BJ (cell line): ENCODE data around the gene HES2. TPM values are rescaled to one million over a fixed set of nuclear protein-coding genes. Genes with fewer than 3 reads are reported as not detected.

Experiments
- CTCF ChIA-PET: fragments of 350-600 bp; formaldehyde crosslinking; extraction: SDS; loops from one replicate; lab custom pipeline; 2021; ENCODE audit warnings: antibody characterized with exemption, inconsistent platforms; lab: Yijun Ruan, JAX
- POLR2A ChIA-PET: fragments of 300-600 bp; sonication (Branson Sonifier 250); formaldehyde crosslinking; extraction: SDS; loops from one replicate; lab custom pipeline; 2021; ENCODE audit warnings: antibody characterized with exemption; lab: Charles Lee
- DNase-seq: peaks from one replicate; pipeline ENCODE4 v3.0.0-alpha.2; 2011; ENCODE audit warnings: low read depth
- H3K27me3 ChIP-seq: 2 replicates; pipeline ENCODE4 v1.6.0; 2011; ENCODE audit warnings: low read length; ENCODE audit not compliant: control insufficient read depth, insufficient read depth
- H3K36me3 ChIP-seq: 2 replicates; pipeline ENCODE4 v1.5.1; 2011; ENCODE audit warnings: low read length; ENCODE audit not compliant: control insufficient read depth, insufficient read depth
- H3K4me3 ChIP-seq: 2 replicates; pipeline ENCODE4 v1.5.1; 2011; ENCODE audit warnings: low read depth, mild to moderate bottlenecking, control low read depth, low read length
- polyA plus RNA-seq: library from polyadenylated mRNA; depleted of rRNA; stranded (reverse); fragments of >200 nt; gene quantifications from 2 replicates; pipeline ENCODE4 v1.2.3, GENCODE V29; 2011
- TF ChIP-seq, protein P1 (sequence below): IDR thresholded peaks from 2 replicates; pipeline ENCODE4 v1.5.1; 2011; ENCODE audit warnings: low read depth, mild to moderate bottlenecking, control low read depth, inconsistent platforms, low read length, moderate library complexity; ENCODE audit not compliant: insufficient read depth

HES2 gene
- polyA plus RNA-seq, 1 experiment: not detected

DNA sequence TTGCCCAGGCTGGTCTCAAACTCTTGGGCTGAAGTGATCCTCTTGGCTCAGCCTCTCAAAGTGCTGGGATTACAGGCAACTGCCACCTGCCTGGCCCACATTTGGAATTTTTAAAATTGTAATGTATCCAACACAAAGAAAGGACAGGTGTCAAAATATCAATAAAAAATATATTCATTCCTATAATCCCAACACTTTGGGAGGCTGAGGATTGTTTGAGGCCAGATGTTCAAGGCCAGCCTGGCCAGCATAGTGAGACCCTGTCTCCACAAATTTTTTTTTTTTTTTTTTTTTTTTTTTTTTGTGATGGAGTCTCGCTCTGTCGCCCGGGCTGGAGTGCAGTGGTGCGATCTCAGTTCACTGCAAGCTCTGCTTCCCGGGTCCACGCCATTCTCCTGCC is 10.0 kb downstream of the HES2 start:
- POLR2A ChIA-PET: no interaction called here

GRCh38 chr1:6409053-6409452 is 10.7 kb downstream of the HES2 start:
- ChIA-PET CTCF (interaction anchor here (0.9 to 1.1 kb wide), 2 partner anchors 47 to 61 kb away, joined by 3 to 4 read pairs; no protein-coding TSS in a partner anchor), POLR2A (no interaction called here)
- Histone ChIP-seq H3K4me3 (no peak overlapping the region), H3K27me3 (no peaks in the 10 kb centered on the region; the same call in 1 of the 2 replicates), H3K36me3 (no peaks in the 10 kb centered on the region)
- no peak for DNase-seq
- TF ChIP-seq, protein P1, sequence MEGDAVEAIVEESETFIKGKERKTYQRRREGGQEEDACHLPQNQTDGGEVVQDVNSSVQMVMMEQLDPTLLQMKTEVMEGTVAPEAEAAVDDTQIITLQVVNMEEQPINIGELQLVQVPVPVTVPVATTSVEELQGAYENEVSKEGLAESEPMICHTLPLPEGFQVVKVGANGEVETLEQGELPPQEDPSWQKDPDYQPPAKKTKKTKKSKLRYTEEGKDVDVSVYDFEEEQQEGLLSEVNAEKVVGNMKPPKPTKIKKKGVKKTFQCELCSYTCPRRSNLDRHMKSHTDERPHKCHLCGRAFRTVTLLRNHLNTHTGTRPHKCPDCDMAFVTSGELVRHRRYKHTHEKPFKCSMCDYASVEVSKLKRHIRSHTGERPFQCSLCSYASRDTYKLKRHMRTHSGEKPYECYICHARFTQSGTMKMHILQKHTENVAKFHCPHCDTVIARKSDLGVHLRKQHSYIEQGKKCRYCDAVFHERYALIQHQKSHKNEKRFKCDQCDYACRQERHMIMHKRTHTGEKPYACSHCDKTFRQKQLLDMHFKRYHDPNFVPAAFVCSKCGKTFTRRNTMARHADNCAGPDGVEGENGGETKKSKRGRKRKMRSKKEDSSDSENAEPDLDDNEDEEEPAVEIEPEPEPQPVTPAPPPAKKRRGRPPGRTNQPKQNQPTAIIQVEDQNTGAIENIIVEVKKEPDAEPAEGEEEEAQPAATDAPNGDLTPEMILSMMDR: no peak

More for the DNA sequence above, 10.0 kb downstream of the HES2 start:
- CTCF ChIA-PET: interaction anchor here (0.9 to 1.2 kb wide), 2 partner anchors 13 to 48 kb away, joined by 3 read pairs; no protein-coding TSS in a partner anchor
- Histone ChIP-seq H3K36me3 (no peaks in the 10 kb centered on the region), H3K4me3 (no peak overlapping the region), H3K27me3 (no peaks in the 10 kb centered on the region; the same call in 1 of the 2 replicates)
- TF ChIP-seq, protein P1: no peak
- no peak for DNase-seq

DNA sequence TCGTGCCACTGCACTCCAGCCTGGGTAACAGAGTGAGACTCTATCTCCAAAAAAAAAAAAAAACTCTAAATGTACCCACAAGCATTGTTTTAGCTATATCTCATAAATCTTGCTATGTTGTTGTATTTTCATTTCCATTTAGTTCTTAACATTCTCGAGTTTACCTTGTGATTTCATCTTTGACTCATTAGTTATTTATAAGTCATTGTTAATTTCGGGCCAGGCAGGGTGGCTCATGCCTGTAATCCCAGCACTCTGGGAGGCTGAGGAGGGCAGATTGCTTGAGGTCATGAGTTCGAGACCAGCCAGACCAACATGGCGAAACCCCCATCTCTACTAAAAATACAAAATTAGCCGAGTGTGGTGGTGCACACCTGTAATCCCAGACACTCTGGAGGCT is 11.7 kb downstream of the HES2 start:
- CTCF ChIA-PET: interaction anchor here (0.6 to 6.0 kb wide), 5 partner anchors 30 to 190 kb away, joined by 3 to 83 read pairs (median 5); no protein-coding TSS in a partner anchor
- POLR2A ChIA-PET: no interaction called here
- Histone ChIP-seq H3K27me3 (no peaks in the 10 kb centered on the region; the same call in 1 of the 2 replicates), H3K4me3 (no peak overlapping the region), H3K36me3 (no peaks in the 10 kb centered on the region)
- TF ChIP-seq, protein P1: no peak
- no peak for DNase-seq

GRCh38 chr1:6401673-6402072 is 18.0 kb downstream of the HES2 start:
- no peaks in the 10 kb centered on the region for H3K36me3 ChIP-seq
- TF ChIP-seq, protein P1: no peak
- CTCF ChIA-PET: interaction anchor here (0.7 to 6.6 kb wide), 6 partner anchors 13 to 154 kb away, joined by 3 to 45 read pairs (median 4); no protein-coding TSS in a partner anchor
- H3K4me3 ChIP-seq: no peak overlapping the region
- DNase-seq: no peak
- peaks cover 2% of the 10 kb centered on the region; the same call in 1 of the 2 replicates for H3K27me3 ChIP-seq
- POLR2A ChIA-PET: no interaction called here

DNA sequence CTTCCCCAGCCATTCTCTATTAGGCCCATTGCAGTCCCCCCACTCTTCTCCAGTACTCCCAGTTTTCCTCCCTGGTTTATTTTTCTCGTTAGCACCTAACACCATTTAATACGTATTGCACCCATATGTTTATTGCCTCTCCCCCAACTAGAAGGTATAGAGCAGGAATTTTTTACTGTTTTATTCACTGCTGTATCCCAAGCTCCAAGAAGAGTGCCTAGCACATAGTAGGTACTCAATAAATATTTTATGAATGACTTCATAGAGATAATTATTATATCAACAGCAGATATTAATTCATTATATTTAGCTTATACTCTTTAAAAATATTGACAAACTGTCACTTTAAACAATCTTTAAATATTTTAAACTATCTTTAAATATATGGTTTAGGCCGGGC is 20.4 kb downstream of the HES2 start:
- ChIA-PET CTCF (interaction anchor here (1.0 to 6.6 kb wide), 3 partner anchors 15 to 50 kb away, joined by 5 to 45 read pairs (median 8); no protein-coding TSS in a partner anchor), POLR2A (no interaction called here)
- TF ChIP-seq, protein P1: no peak
- no peak for DNase-seq
- Histone ChIP-seq H3K4me3 (no peak overlapping the region), H3K27me3 (peaks cover 2% of the 10 kb centered on the region; the same call in 1 of the 2 replicates), H3K36me3 (no peaks in the 10 kb centered on the region)
